ENCODE data around the gene GIMD1.

GIMD1 gene

GRCh38 chr4:106318511-106318910 lies 50.1 kb downstream of the GIMD1 start:
- TF ChIP-seq CSDC2 (CRISPR knock-in tag; IDR thresholded peaks at IDR 0.05) = no peak
- no peak for TF ChIP-seq ZNF70 (CRISPR knock-in tag; IDR thresholded peaks at IDR 0.05)
- ATAC-seq = no peak

- no peak for TF ChIP-seq BACH2 (CRISPR knock-in tag; IDR thresholded peaks at IDR 0.05; ENCODE audit: borderline replicate concordance)
- TF ChIP-seq POU6F1 (CRISPR knock-in tag; IDR thresholded peaks at IDR 0.05; ENCODE audit: borderline replicate concordance, low read depth) = no peak
- no peak for TF ChIP-seq PATZ1 (CRISPR knock-in tag; IDR thresholded peaks at IDR 0.05; ENCODE audit: borderline replicate concordance)
- no peak for TF ChIP-seq ZNF8 (CRISPR knock-in tag; IDR thresholded peaks at IDR 0.05)
- no peak for TF ChIP-seq SNAI2 (CRISPR knock-in tag; IDR thresholded peaks at IDR 0.05)
- TF ChIP-seq CREB5 (CRISPR knock-in tag; IDR thresholded peaks at IDR 0.05; ENCODE audit: low read depth) = no peak
- no peak for TF ChIP-seq PPARA (CRISPR knock-in tag; IDR thresholded peaks at IDR 0.05; ENCODE audit: borderline replicate concordance)
- TF ChIP-seq TOX (CRISPR knock-in tag; IDR thresholded peaks at IDR 0.05; ENCODE audit: borderline replicate concordance) = no peak
- TF ChIP-seq TSHZ2 (CRISPR knock-in tag; IDR thresholded peaks at IDR 0.05) = no peak
- no peak for TF ChIP-seq TCF4 (CRISPR knock-in tag; IDR thresholded peaks at IDR 0.05; ENCODE audit: borderline replicate concordance)
- no peak for TF ChIP-seq ZFP30 (CRISPR knock-in tag; IDR thresholded peaks at IDR 0.05)
- TF ChIP-seq OSR1 (CRISPR knock-in tag; IDR thresholded peaks at IDR 0.05) = no peak
- no peak for TF ChIP-seq GLIS3 (CRISPR knock-in tag; IDR thresholded peaks at IDR 0.05)
- TF ChIP-seq CSRNP3 (CRISPR knock-in tag; IDR thresholded peaks at IDR 0.05) = no peak
- TF ChIP-seq ESRRG (CRISPR knock-in tag; IDR thresholded peaks at IDR 0.05) = no peak
- no peak for TF ChIP-seq CSDC2 (CRISPR knock-in tag; IDR thresholded peaks at IDR 0.05)
- TF ChIP-seq ZC3H10 (CRISPR knock-in tag; IDR thresholded peaks at IDR 0.05) = no peak
- ATAC-seq = no peak
These were observed 50.8 kb downstream of the GIMD1 start for GRCh38 chr4:106317815-106318214.

GRCh38 chr4:106316773-106317409 lies 51.7 kb downstream of the GIMD1 start:
- TF ChIP-seq ZNF565 (CRISPR knock-in tag; conservative IDR thresholded peaks at IDR 0.05; ENCODE audit: low read depth) (no peak), CREB5 (CRISPR knock-in tag; IDR thresholded peaks at IDR 0.05; ENCODE audit: low read depth) (no peak), BACH2 (CRISPR knock-in tag; IDR thresholded peaks at IDR 0.05; ENCODE audit: borderline replicate concordance) (no peak), SNAI2 (CRISPR knock-in tag; IDR thresholded peaks at IDR 0.05) (no peak), ZFP30 (CRISPR knock-in tag; IDR thresholded peaks at IDR 0.05) (no peak), ZNF70 (CRISPR knock-in tag; IDR thresholded peaks at IDR 0.05) (no peak), ESRRG (CRISPR knock-in tag; IDR thresholded peaks at IDR 0.05) (no peak), ZFP3 (CRISPR knock-in tag; IDR thresholded peaks at IDR 0.05) (no peak), TCF4 (CRISPR knock-in tag; IDR thresholded peaks at IDR 0.05; ENCODE audit: borderline replicate concordance) (no peak), CSRNP3 (CRISPR knock-in tag; IDR thresholded peaks at IDR 0.05) (no peak)
- no peak; the same call in 2 of the 3 replicates for ATAC-seq
